ENCODE results near the gene SLC39A11. TPM values are rescaled to one million over a fixed set of nuclear protein-coding genes. Genes with fewer than 3 reads are reported as not detected.
"Not testable (repeated sequence)": the region's sequence is repeated elsewhere in the genome, so short reads cannot be mapped to it uniquely, and the experiment has no call there.

SLC39A11 gene
- total RNA-seq, 6 donors from 2014 or later, result 16.3 to 57.6 (median 29.5) TPM

GRCh38 chr17:72639711-72640110 is 452.8 kb downstream of the SLC39A11 start:
- TF ChIP-seq EP300 (IDR thresholded peaks at IDR 0.05) (no peak), POLR2A (IDR thresholded peaks at IDR 0.05) (no peak), POLR2AphosphoS5 (IDR thresholded peaks at IDR 0.05) (no peak), CTCF (IDR thresholded peaks at IDR 0.05) (no peak)
- no peaks in the 10 kb centered on the region for H3K4me1 ChIP-seq
- no peaks in the 10 kb centered on the region for H3K9me3 ChIP-seq
- no peaks in the 10 kb centered on the region for H3K36me3 ChIP-seq
- WGBS, 2 donors, result 97 to 98% methylated on average over 5 to 7 of the region's 7 CpGs
- ATAC-seq (ENCODE audit: low FRiP score in 2 of 2), result no peak
- H3K27ac ChIP-seq, result no peak overlapping the region
- no peaks in the 10 kb centered on the region for H3K27me3 ChIP-seq
- no peak overlapping the region for H3K4me3 ChIP-seq
- DNase-seq, result no peak

GRCh38 chr17:72638932-72639331 is 453.6 kb downstream of the SLC39A11 start:
- not testable (repeated sequence) for ATAC-seq (ENCODE audit: low FRiP score in 2 of 2); H3K9me3 ChIP-seq; DNase-seq; H3K27ac ChIP-seq; H3K4me3 ChIP-seq; H3K4me1 ChIP-seq; H3K36me3 ChIP-seq; H3K27me3 ChIP-seq
- WGBS, 2 donors, result 95 to 99% methylated on average over 3 of the region's 3 CpGs

GRCh38 chr17:72635034-72635635 is 457.4 kb downstream of the SLC39A11 start:
- Histone ChIP-seq H3K27me3 (no peaks in the 10 kb centered on the region), H3K27ac (no peak overlapping the region), H3K36me3 (no peaks in the 10 kb centered on the region), H3K4me1 (no peaks in the 10 kb centered on the region), H3K9me3 (no peaks in the 10 kb centered on the region), H3K4me3 (no peak overlapping the region)
- WGBS, 2 donors, result 54 to 61% methylated on average over 14 of the region's 14 CpGs
- TF ChIP-seq EP300 (IDR thresholded peaks at IDR 0.05) (no peak), POLR2A (IDR thresholded peaks at IDR 0.05) (no peak), POLR2AphosphoS5 (IDR thresholded peaks at IDR 0.05) (no peak), CTCF (IDR thresholded peaks at IDR 0.05) (no peak)
- no peak for ATAC-seq (ENCODE audit: low FRiP score in 2 of 2)
- no peak for DNase-seq

GRCh38 chr17:72634621-72635020 is 457.9 kb downstream of the SLC39A11 start:
- no peak for TF ChIP-seq CTCF (IDR thresholded peaks at IDR 0.05)
- Histone ChIP-seq H3K4me3 (no peak overlapping the region), H3K27me3 (no peaks in the 10 kb centered on the region), H3K36me3 (no peaks in the 10 kb centered on the region), H3K4me1 (no peaks in the 10 kb centered on the region), H3K27ac (no peak overlapping the region), H3K9me3 (no peaks in the 10 kb centered on the region)
- DNase-seq (no peak), ATAC-seq (ENCODE audit: low FRiP score in 2 of 2) (no peak)
- WGBS, 2 donors, result 54 to 64% methylated on average over 7 of the region's 7 CpGs

GRCh38 chr17:72631949-72632684 is 460.4 kb downstream of the SLC39A11 start:
- DNase-seq (no peak), ATAC-seq (ENCODE audit: low FRiP score in 2 of 2) (no peak)
- Histone ChIP-seq H3K27me3 (no peaks in the 10 kb centered on the region), H3K4me3 (no peak overlapping the region), H3K9me3 (no peaks in the 10 kb centered on the region), H3K36me3 (no peaks in the 10 kb centered on the region), H3K27ac (no peak overlapping the region), H3K4me1 (no peaks in the 10 kb centered on the region)
- TF ChIP-seq CTCF (IDR thresholded peaks at IDR 0.05) (peak in 1 of 6 experiments; percentile 4), POLR2A (IDR thresholded peaks at IDR 0.05) (no peak)
- WGBS, 2 donors, result 69 to 80% methylated on average over 18 to 22 of the region's 22 CpGs

All from upper lobe of left lung (tissue), 6 donors.